GM12874 (cell line): ENCODE data around the gene PTPRN2.

ENCODE experiments used
- CTCF ChIP-seq: IDR thresholded peaks from 2 replicates; pipeline ENCODE4 v1.5.1; 2011; ENCODE audit warnings: low read depth, mild to moderate bottlenecking, control low read depth, low read length, moderate library complexity; ENCODE audit not compliant: insufficient read depth

Gene PTPRN2

GRCh38 chr7:158343936-158344455, 243.6 kb downstream of the PTPRN2 start:
- TF ChIP-seq CTCF = no peak

DNA sequence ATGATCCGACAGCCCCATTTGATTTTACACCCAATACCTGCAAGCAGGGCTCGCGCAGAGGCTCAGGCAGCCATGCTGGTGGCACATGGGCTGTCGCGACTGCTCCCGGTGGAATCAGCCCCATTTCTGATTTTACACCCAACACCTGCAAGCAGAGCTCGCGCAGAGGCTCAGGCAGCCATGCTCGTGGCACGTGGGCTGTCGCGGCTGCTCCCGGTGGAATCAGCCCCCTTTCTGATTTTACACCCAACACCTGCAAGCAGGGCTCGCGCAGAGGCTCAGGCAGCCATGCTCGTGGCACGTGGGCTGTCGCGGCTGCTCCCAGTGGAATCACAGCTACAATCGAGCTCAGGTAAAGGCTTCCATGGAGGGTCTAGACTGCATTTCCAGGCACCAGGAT, 244.1 kb downstream of the PTPRN2 start:
- TF ChIP-seq CTCF = no peak

GRCh38 chr7:158329686-158330085, 257.9 kb downstream of the PTPRN2 start:
- no peak for TF ChIP-seq CTCF

GRCh38 chr7:158329014-158329610, 258.5 kb downstream of the PTPRN2 start:
- TF ChIP-seq CTCF = no peak

DNA sequence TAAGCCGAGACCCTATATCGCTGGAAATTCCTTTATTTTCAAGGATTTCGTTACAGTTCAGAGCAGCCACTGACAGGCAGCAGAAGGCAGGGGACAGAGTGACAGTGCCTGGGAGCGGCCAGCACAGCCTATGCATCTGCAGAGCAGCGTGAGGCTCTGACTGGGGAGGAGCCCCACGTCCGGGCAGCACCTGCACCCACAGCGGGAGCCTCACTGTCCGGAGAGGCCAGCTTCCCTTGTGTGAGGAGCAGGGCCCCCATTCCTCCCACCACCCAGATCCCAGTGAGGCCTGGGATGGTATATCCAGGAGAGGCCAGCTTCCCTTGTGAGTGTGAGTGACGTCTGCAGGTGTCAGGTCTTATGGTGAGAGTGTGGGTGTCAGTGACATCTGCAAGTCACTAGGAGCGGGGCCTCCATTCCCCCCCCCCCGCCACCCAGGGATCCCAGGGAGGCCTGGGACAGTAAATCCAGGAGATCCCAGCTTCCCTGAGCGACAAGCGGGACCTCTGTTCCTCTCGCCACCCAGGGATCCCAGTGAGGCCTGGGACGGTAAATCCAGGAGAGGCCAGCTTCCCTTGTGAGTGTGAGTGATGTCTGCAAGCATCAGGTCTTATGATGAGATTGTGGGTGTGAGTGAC, 259.1 kb downstream of the PTPRN2 start:
- TF ChIP-seq CTCF = no peak

DNA sequence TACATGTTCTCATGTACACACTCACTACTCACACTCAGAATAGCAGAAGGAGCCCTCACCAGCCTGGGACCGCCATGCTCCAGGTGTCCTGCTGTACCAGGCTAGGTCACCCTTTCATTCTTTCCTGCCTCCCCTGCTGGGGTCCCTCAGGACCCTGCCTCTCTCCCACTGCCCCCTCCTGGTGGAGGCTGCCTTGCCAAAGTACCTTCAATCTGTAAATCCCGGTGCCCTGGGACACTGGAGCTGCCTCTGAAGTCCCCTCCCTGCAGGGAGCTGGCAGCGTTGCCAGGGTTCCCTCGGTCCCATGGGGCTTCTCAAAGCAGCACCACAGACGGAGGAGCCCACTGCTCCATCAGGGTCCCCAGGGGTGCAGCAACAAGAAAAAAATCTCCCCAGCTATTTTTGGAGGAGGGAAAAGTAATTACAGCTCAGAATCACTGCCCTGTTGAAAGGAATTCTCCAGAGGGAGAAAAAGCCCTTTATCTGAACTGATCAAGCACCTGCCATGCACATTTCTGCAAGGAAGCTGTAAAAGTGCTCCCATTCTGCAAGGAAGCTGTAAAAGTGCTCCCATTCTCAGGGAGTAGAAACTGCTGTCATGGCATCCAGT, 259.9 kb downstream of the PTPRN2 start:
- TF ChIP-seq CTCF = no peak

DNA sequence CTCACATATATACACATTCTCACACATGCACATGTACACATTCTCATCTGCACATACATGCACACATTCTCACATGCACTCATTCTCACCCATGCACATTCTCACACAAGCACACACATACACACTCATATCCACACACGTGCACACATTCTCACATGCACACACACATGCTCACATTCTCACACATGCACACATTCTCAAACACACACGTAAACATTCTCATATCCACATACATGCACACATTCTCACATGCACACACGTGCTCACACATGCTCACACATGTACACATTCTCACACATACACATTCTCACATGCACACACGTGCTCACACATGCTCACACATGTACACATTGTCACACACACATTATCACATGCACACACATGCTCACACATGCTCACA, 260.6 kb downstream of the PTPRN2 start:
- no peak for TF ChIP-seq CTCF
